MV-4-11 (cell line): ENCODE data around the gene LPAR1.
A peak's percentile ranks its signal among the peaks of the same experiment; 100 is the strongest.

ENCODE experiments used
- DNase-seq: peaks from one replicate; lab custom pipeline; 2025; lab: John Stamatoyannopoulos, UW

Gene LPAR1

DNA sequence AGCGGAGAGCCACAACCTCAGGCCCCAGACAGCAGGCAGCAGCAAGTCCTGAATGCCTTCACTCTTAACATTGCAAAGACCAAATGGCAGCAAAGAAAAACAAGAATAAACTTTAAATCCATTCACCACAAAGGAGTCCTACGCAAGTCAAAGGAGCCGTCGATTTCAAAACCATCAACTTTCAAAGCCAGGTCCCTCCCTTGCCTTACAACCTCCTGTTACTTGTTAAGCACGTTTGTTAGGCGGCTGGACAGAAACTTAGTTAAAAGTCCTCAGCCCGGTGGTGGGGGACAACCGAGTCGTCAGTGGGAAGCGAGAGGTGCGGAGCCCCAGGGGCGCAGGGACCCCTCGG lies 938 bp downstream of the LPAR1 start:
- DNase-seq, result peak; percentile 5

DNA sequence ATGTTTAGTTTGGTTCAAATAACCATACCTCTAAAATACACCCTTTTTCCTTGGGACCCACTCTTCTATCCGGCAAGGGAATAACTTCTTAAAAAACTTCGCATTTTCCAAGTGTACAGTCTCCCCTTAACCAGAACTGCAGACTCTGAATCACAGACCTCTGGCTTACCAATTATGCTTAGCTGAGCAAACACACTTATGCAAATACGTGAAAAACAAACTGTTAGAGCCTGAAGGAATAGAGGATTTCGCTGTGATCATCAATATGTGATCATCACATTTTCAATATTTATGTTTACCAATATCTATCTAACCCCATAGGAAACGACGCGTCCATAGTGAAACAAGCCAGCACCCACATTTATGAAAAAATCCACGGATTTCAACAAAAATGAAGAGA lies 1.3 kb downstream of the LPAR1 start:
- DNase-seq, result no peak

- DNase-seq, result no peak
Observed at GRCh38 chr9:111036429-111036789, 1.9 kb downstream of the LPAR1 start.

- DNase-seq, result peak; percentile 4
Observed at GRCh38 chr9:111035543-111036428, 2.5 kb downstream of the LPAR1 start.

- peak; percentile 56 for DNase-seq
Observed at GRCh38 chr9:111034898-111035539, 3.3 kb downstream of the LPAR1 start.

- peak; percentile 56 for DNase-seq
Observed at GRCh38 chr9:111034170-111034897, 3.9 kb downstream of the LPAR1 start.

GRCh38 chr9:111030492-111030891 lies 7.8 kb downstream of the LPAR1 start:
- peak; percentile 34 for DNase-seq

GRCh38 chr9:111029260-111029659 lies 9.0 kb downstream of the LPAR1 start:
- peak; percentile 90 for DNase-seq

GRCh38 chr9:111027798-111028197 lies 10.5 kb downstream of the LPAR1 start:
- DNase-seq, result no peak

- no peak for DNase-seq
Observed at GRCh38 chr9:111023128-111023527, 15.1 kb downstream of the LPAR1 start.

DNA sequence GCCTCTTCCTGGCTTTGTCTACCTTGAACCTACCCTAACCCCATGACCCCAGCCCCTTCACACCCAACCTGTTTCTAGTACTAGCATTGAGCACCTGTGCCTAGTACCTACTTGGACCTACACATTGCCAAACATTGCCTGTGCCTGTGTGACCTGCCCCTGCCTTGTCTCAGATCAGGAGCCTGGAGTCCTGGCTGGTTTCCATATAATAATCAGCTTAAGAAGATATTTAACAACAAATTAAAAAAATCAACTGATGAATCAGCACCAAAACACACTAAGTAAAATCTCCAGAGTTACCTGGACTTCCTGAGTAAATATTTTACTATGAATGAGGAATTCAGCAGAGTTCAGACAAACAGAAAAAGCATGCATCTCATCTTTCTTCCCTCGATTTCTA lies 17.7 kb downstream of the LPAR1 start:
- no peak for DNase-seq

DNA sequence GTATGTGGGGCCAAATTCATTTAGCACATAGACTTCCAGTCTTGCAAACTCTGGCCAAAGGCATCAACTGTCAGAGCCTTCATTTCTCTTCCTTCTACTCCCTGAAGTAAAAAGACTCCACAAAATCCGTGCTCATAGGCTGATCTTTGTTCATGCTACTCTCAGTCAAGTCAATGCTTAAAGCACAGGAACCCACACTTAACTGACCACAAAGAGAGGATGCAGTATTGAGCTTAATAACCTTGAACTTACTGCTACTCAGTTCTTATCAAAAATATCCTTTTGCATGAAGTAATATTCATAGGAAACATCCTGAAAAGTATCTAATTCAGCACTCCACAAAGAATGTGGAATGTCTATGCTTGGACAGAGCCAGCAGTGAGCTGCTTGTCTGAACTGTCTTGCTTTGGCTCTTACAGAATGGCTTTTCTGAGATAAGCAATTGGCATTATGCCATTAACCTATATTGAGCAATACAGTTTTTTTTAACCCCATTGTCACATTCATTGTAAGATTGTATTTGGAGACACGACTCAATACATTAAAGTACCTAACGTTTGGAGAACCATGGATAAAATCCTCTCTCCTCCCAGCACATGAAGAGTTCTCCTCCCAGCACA lies 21.7 kb downstream of the LPAR1 start:
- DNase-seq, result peak; percentile 83

- no peak for DNase-seq
Observed at GRCh38 chr9:111016016-111016415, 22.3 kb downstream of the LPAR1 start.

- DNase-seq, result no peak
Observed at GRCh38 chr9:111013707-111014106, 24.6 kb downstream of the LPAR1 start.

DNA sequence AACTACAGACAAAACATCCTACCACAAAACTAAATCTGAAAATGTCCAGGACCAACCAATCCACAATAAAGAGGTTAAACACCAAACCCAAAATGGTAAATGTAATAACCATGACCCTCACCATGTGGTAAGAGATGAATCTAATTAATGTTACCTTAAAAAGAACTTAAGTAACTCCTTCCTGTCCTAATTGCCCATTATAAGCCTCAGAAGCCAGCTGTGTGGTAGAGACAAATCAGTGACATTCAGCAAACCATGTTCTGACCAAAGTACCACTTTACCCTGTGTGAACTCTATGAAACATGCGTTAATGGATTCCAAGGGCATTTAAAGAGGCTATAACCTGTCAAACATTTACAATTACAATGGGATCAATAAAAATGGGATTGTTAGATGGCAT lies 25.0 kb downstream of the LPAR1 start:
- DNase-seq, result no peak

- no peak for DNase-seq
Observed at GRCh38 chr9:111008158-111009075, 29.9 kb downstream of the LPAR1 start.

DNA sequence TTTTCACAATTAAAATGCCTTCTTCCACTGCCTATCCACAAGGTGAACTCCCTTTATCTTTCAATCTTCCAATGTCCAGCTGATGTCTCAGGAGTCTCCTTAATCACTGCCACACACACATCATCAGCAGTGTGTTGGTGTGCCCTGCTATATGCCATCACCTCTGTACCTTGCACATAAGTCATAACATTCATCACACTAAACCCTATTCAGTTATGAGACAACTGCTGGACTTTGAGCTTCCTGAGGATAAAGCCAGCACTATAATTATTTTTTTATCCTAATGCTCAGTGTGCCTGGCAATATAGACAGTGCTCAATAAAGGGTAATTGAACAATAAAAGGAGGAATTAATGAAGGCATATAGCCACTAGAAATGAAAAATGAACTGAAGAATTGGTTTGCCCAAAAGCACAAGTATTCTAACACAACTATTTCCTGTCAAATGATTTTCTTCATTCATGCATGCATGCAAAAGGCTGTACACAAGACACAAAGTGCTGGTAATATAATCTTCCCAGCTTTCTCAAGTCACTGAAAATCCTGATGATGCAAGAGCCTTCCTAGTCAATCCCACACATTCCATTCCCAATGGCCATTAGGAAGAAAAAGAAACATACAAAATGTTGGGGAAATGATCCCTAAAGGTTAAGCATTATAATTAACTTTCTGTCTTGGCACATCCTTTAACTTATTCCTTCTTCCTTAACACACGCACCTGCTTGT lies 32.4 kb downstream of the LPAR1 start:
- DNase-seq, result no peak

GRCh38 chr9:111004936-111005335 lies 33.3 kb downstream of the LPAR1 start:
- no peak for DNase-seq

GRCh38 chr9:111003182-111003581 lies 35.1 kb downstream of the LPAR1 start:
- DNase-seq, result no peak

DNA sequence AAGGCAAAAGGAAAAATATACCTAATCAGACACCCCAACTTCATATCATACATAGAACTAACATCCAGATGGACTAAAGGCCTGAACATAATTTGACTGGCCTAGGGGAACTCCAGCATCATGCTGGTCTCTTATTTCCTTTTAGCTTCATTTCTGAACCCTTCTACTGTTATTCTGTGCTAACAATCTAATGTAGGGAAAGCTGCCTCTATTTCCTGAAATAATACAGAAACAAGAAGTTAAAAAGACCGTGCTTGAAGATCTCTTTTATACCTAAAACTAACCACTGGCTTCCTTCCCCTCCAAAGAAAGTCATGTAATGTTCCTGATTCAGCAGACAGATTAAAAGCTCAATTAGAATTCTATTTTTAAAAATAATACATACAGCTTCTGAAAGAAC lies 36.7 kb downstream of the LPAR1 start:
- DNase-seq, result peak; percentile 88

DNA sequence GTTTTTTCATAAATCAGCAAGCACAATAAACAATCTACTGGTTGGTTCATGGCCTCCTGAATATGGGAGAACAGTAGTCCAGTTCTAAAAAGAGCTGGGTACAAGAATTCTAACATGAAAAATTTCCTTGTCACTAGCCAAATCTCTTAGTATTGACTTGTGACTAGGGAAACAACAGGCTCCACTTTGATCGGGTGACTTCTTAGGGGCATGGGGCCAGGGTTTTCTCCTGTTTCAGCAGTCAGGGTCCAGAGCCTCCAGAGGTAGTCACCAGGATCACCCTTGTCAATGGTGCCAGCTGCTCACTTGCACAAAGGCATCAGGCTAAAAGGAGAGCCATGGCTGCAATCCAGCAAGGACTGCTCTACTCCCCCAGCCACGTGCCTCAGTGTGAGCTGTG lies 38.1 kb downstream of the LPAR1 start:
- no peak for DNase-seq
